ENCODE results near the gene RAB11FIP4.

The RAB11FIP4 gene

DNA sequence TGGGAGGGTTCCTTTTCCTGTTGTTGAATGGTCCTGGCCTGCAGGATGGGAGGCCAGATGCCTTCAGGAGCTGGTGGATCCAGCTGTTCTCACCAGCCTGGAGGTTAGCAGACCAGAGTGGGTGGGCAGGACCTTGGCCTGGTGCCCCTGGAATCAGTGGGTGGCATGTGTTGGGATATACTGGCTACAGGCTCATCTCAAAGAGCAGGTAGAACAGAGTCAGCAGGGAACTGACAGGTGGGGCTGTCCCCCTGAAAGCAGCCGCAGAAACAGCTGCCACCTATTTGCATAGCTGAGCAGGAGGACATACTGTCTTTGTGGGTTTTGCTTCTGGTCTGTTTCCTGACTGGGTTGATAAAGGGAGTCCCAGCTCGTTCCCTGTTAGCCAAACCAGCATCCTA, 144.1 kb downstream of the RAB11FIP4 start:
- Histone ChIP-seq H3K27ac (ENCODE audit: low read depth, low read length) (peak overlapping the region; percentile 93), H3K9me2 (replicated peaks; ENCODE audit: insufficient read depth, low read length) (no peaks in the 10 kb centered on the region), H3K27me3 (ENCODE audit: low read length) (no peaks in the 10 kb centered on the region), H3K79me2 (ENCODE audit: insufficient read depth, low read length) (no peaks in the 10 kb centered on the region), H3K4me2 (ENCODE audit: low read depth, low read length, poor library complexity, severe bottlenecking) (peak overlapping the region; percentile 46), H3K4me3 (ENCODE audit: insufficient read depth, low read length, poor library complexity, severe bottlenecking) (no peak overlapping the region), H3K9me3 (ENCODE audit: insufficient read depth, low read length) (no peaks in the 10 kb centered on the region), H3F3A (ENCODE audit: insufficient read depth) (peaks cover 28% of the 10 kb centered on the region), H3K9ac (ENCODE audit: low read length) (peak overlapping the region; percentile 3; the same call in 1 of the 2 replicates), H4K20me1 (ENCODE audit: low read depth, low read length) (no peaks in the 10 kb centered on the region), H2AFZ (ENCODE audit: low read depth, low read length, severe bottlenecking) (no peak overlapping the region), H3K36me3 (ENCODE audit: low read length) (no peaks in the 10 kb centered on the region)
- TF ChIP-seq EZH2phosphoT487 (conservative IDR thresholded peaks at IDR 0.05; ENCODE audit: low read length) = no peak
- TF ChIP-seq, protein P1, sequence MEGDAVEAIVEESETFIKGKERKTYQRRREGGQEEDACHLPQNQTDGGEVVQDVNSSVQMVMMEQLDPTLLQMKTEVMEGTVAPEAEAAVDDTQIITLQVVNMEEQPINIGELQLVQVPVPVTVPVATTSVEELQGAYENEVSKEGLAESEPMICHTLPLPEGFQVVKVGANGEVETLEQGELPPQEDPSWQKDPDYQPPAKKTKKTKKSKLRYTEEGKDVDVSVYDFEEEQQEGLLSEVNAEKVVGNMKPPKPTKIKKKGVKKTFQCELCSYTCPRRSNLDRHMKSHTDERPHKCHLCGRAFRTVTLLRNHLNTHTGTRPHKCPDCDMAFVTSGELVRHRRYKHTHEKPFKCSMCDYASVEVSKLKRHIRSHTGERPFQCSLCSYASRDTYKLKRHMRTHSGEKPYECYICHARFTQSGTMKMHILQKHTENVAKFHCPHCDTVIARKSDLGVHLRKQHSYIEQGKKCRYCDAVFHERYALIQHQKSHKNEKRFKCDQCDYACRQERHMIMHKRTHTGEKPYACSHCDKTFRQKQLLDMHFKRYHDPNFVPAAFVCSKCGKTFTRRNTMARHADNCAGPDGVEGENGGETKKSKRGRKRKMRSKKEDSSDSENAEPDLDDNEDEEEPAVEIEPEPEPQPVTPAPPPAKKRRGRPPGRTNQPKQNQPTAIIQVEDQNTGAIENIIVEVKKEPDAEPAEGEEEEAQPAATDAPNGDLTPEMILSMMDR (IDR thresholded peaks at IDR 0.05; ENCODE audit: insufficient read depth, low read length, poor library complexity, severe bottlenecking) = no peak

DNA sequence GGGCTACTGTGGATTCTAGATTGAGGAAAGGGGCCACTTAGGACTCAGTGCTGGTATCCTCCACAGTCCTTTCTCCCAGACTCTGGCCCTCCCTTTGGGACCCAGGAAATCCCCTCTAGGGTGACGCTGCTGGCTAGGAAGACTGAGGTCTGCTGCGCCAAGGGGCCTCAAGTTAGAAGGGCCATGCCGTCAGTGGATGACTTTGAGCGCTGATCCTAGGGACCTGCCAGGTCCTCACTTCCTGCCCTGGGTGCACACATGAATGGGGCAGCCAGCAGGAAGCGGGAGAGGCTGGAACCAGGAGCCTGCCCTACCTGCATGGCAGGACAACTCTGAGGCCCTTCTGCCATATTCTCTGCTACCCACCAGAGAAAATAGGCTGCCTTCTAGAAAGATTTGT, 145.0 kb downstream of the RAB11FIP4 start:
- Histone ChIP-seq H2AFZ (ENCODE audit: low read depth, low read length, severe bottlenecking) (no peak overlapping the region), H3K36me3 (ENCODE audit: low read length) (no peaks in the 10 kb centered on the region), H3K9ac (ENCODE audit: low read length) (peak overlapping the region; percentile 5; the same call in 1 of the 2 replicates), H3K27ac (ENCODE audit: low read depth, low read length) (peak overlapping the region; percentile 93), H3F3A (ENCODE audit: insufficient read depth) (peaks cover 28% of the 10 kb centered on the region), H3K9me3 (ENCODE audit: insufficient read depth, low read length) (no peaks in the 10 kb centered on the region), H3K27me3 (ENCODE audit: low read length) (no peaks in the 10 kb centered on the region), H3K9me2 (replicated peaks; ENCODE audit: insufficient read depth, low read length) (no peaks in the 10 kb centered on the region), H3K4me2 (ENCODE audit: low read depth, low read length, poor library complexity, severe bottlenecking) (peak overlapping the region; percentile 46), H4K20me1 (ENCODE audit: low read depth, low read length) (no peaks in the 10 kb centered on the region), H3K79me2 (ENCODE audit: insufficient read depth, low read length) (no peaks in the 10 kb centered on the region), H3K4me3 (ENCODE audit: insufficient read depth, low read length, poor library complexity, severe bottlenecking) (no peak overlapping the region)
- no peak for TF ChIP-seq EZH2phosphoT487 (conservative IDR thresholded peaks at IDR 0.05; ENCODE audit: low read length)
- TF ChIP-seq, protein P1 (IDR thresholded peaks at IDR 0.05; ENCODE audit: insufficient read depth, low read length, poor library complexity, severe bottlenecking) = no peak

DNA sequence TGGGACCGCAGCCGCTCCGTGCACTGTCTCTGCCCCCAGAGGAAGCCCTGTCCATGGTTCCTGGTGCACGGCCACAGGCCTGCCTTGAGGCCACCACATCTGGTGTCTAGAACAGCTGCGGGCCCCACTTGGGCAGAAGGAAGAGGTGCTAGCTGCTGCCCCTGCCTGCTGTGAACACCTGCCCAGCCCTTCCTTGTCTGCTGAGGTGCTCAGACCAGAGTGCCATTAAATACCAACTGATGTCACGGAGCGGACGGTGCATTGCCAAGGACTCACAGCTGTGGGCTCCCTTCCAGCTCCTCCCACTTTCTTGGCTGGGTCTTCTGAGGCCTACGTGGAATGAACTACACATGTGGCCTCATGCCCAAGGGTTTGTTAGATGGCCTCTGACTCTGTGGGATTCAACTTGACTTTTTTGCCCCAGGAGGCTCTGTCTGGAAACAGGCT, 146.1 kb downstream of the RAB11FIP4 start:
- TF ChIP-seq, protein P1 (IDR thresholded peaks at IDR 0.05; ENCODE audit: insufficient read depth, low read length, poor library complexity, severe bottlenecking) = no peak
- TF ChIP-seq EZH2phosphoT487 (conservative IDR thresholded peaks at IDR 0.05; ENCODE audit: low read length) = no peak
- no peaks in the 10 kb centered on the region for H4K20me1 ChIP-seq (ENCODE audit: low read depth, low read length)
- no peaks in the 10 kb centered on the region for H3K9me2 ChIP-seq (replicated peaks; ENCODE audit: insufficient read depth, low read length)
- H3F3A ChIP-seq (ENCODE audit: insufficient read depth) = peaks cover 28% of the 10 kb centered on the region
- no peaks in the 10 kb centered on the region for H3K9me3 ChIP-seq (ENCODE audit: insufficient read depth, low read length)
- H3K36me3 ChIP-seq (ENCODE audit: low read length) = no peaks in the 10 kb centered on the region
- H3K79me2 ChIP-seq (ENCODE audit: insufficient read depth, low read length) = no peaks in the 10 kb centered on the region
- peak overlapping the region; percentile 44 for H3K4me3 ChIP-seq (ENCODE audit: insufficient read depth, low read length, poor library complexity, severe bottlenecking)
- peak overlapping the region; percentile 48 for H3K9ac ChIP-seq (ENCODE audit: low read length)
- no peak overlapping the region for H2AFZ ChIP-seq (ENCODE audit: low read depth, low read length, severe bottlenecking)
- H3K27ac ChIP-seq (ENCODE audit: low read depth, low read length) = peak overlapping the region; percentile 93
- peak overlapping the region; percentile 79 for H3K4me2 ChIP-seq (ENCODE audit: low read depth, low read length, poor library complexity, severe bottlenecking)
- H3K27me3 ChIP-seq (ENCODE audit: low read length) = no peaks in the 10 kb centered on the region
